Subcutaneous adipose tissue (tissue), 4 donors: Measurements from ENCODE around the gene ADCY5. TPM values are rescaled to one million over a fixed set of nuclear protein-coding genes. Genes with fewer than 3 reads are reported as not detected.

Experiments
- CTCF ChIP-seq: fragments of 450-650 bp; IDR thresholded peaks from one replicate; pipeline ENCODE4 v1.5.1; 2016; ENCODE audit warnings: low read depth, mild to moderate bottlenecking, control low read depth, antibody characterized with exemption, moderate library complexity
- total RNA-seq, 4 donors: library from RNA; depleted of rRNA; stranded (reverse); fragments of >200 nt; gene quantifications; one replicate each; pipeline ENCODE4 v1.1.0, GENCODE V29; 2016

The ADCY5 gene
- total RNA-seq, 4 donors from 2014 or later, result 16.1 to 52.2 (median 38.0) TPM

- no peak for TF ChIP-seq CTCF
Observed at GRCh38 chr3:123332124-123332641, 116.7 kb downstream of the ADCY5 start.

- TF ChIP-seq CTCF, result no peak
Observed at GRCh38 chr3:123331651-123332050, 117.2 kb downstream of the ADCY5 start.

- TF ChIP-seq CTCF, result no peak
Observed at GRCh38 chr3:123331006-123331405, 117.9 kb downstream of the ADCY5 start.

- TF ChIP-seq CTCF, result no peak
Observed at GRCh38 chr3:123330441-123330991, 118.4 kb downstream of the ADCY5 start.

GRCh38 chr3:123329636-123330340 lies 119.1 kb downstream of the ADCY5 start:
- TF ChIP-seq CTCF, result no peak

- TF ChIP-seq CTCF, result no peak
Observed at GRCh38 chr3:123328851-123329635, 119.8 kb downstream of the ADCY5 start.
